Adrenal gland (tissue), 12 donors: ENCODE results near the gene FBN3. TPM values are rescaled to one million over a fixed set of nuclear protein-coding genes. Genes with fewer than 3 reads are reported as not detected.

ENCODE experiments used
- DNase-seq, 7 donors: peaks; one replicate each; pipeline ENCODE4 v3.0.0-alpha.2; 2019 to 2020
- H3K27ac ChIP-seq, 5 donors: fragments of 200-600 bp; sonication (generic) in 4 of 5; 1 replicate in 3 of 5; 2 replicates in 2 of 5; pipeline versions ENCODE4 v1.5.1 to v1.8.0; 2016 to 2020; ENCODE audit warnings: mild to moderate bottlenecking in 1 of 5
- H3K27me3 ChIP-seq: fragments of 200-600 bp; 2 replicates; pipeline ENCODE4 v1.8.0; 2021
- H3K36me3 ChIP-seq, 2 donors: fragments of 200-600 bp; replicated peaks in 1 of 2; 1 replicate in 1 of 2; 2 replicates in 1 of 2; pipeline versions ENCODE4 v1.5.1 to v1.8.0; 2018 to 2022
- H3K4me1 ChIP-seq, 2 donors: fragments of 200-600 bp; replicated peaks in 1 of 2; 1 replicate in 1 of 2; 2 replicates in 1 of 2; pipeline versions ENCODE4 v1.5.1 to v1.8.0; 2018 to 2021
- H3K4me3 ChIP-seq, 4 donors: fragments of 200-600 bp; sonication (generic) in 3 of 4; one replicate each; pipeline ENCODE4 v1.5.1; 2016 to 2018
- H3K9me3 ChIP-seq, 3 donors: fragments of 200-600 bp; sonication (generic) in 1 of 3; replicated peaks in 1 of 3; 1 replicate in 2 of 3; 2 replicates in 1 of 3; pipeline versions ENCODE4 v1.5.1 to v1.8.0; 2016 to 2021
- CTCF ChIP-seq, 6 experiments: fragments of 450-650 bp in 4 of 6; fragments of 200-600 bp in 2 of 6; sonication (generic) in 1 of 6; IDR thresholded peaks; 1 replicate in 5 of 6; 2 replicates in 1 of 6; pipeline versions ENCODE4 v1.5.1 to v1.8.0; 2016 to 2021; ENCODE audit warnings: antibody characterized with exemption in 6 of 6, mild to moderate bottlenecking in 2 of 6, moderate library complexity in 1 of 6
- POLR2A ChIP-seq, 2 donors: fragments of 450-650 bp; IDR thresholded peaks; one replicate each; pipeline ENCODE4 v1.6.1; 2017; ENCODE audit warnings: antibody characterized with exemption in 2 of 2, mild to moderate bottlenecking in 2 of 2, moderate library complexity in 1 of 2
- WGBS, 4 donors: extraction: QIAGEN DNeasy Blood & Tissue Kit in 2 of 4; methylation state at CpG; one replicate each; pipeline versions ENCODE4 v1.1.5 to v1.1.7; 2013 to 2017; 5-methylcytosine and 5-hydroxymethylcytosine counted together
- intact Hi-C, 2 donors: fragments of 100-400 bp; cut with DNase I; formaldehyde crosslinking; loops; one replicate each; pipeline versions ENCODE4 v1.14.1 to v1.15.0; 2022 to 2023
- polyA plus RNA-seq, 3 donors: library from polyadenylated mRNA; stranded (reverse); fragments of 200-250 nt in 2 of 3; fragments of 350-450 nt in 1 of 3; fragmentation: Illumina TruSeq in 1 of 3; extraction: RNeasy Lipid Tissue Mini Kit (QIAGEN cat#74804) in 1 of 3; gene quantifications; one replicate each; pipeline ENCODE4 v1.2.3, GENCODE V29; 2013 to 2014
- total RNA-seq, 9 donors: library from RNA; depleted of rRNA in 4 of 9; stranded (reverse); fragments of >200 nt in 4 of 9; fragments of 120-200 nt in 1 of 9; fragmentation: NEBNext Ultra II Directional in 1 of 9; extraction: Animal tissue kit (Norgen Biotek cat#: 25700) in 1 of 9; gene quantifications; one replicate each; pipeline versions ENCODE4 v1.1.0 to v1.2.4, GENCODE V29; 2013 to 2023
- donor health status: healthy with polysubstance abuse.
- donor health status: Bipolar disorder and iron deficiency.
- donor health status: DM: yes; HTN: yes; CAD: no.
- donor health status: DM: no; HTN: no; CAD: no.
- donor health status: DM: no; HTN: no; CAD: no.
- donor health status: DM: yes; HTN: yes; CAD: no.

FBN3 gene
- total and polyA plus RNA-seq, 12 donors, result 0.03 to 0.64 (median 0.16) TPM; not detected in 8

GRCh38 chr19:8096071-8096470, 53.3 kb downstream of the FBN3 start:
- TF ChIP-seq CTCF (IDR thresholded peaks at IDR 0.05) (no peak), POLR2A (IDR thresholded peaks at IDR 0.05) (no peak)
- no peaks in the 10 kb centered on the region for H3K4me1 ChIP-seq
- 95 to 98% (median 97%) methylated on average over 3 of the region's 3 CpGs for WGBS, 4 donors
- peaks cover 0 to 9% (median 0%) of the 10 kb centered on the region in 3 donors for H3K9me3 ChIP-seq
- no peak overlapping the region for H3K4me3 ChIP-seq
- no peak overlapping the region for H3K27ac ChIP-seq
- no peaks in the 10 kb centered on the region for H3K27me3 ChIP-seq
- no peak for DNase-seq
- intact Hi-C loops, result no loop called here
- H3K36me3 ChIP-seq, result no peaks in the 10 kb centered on the region

GRCh38 chr19:8095354-8095886, 54.0 kb downstream of the FBN3 start:
- Histone ChIP-seq H3K27ac (no peak overlapping the region), H3K4me3 (no peak overlapping the region), H3K9me3 (peaks cover 0 to 9% (median 0%) of the 10 kb centered on the region in 3 donors), H3K27me3 (no peaks in the 10 kb centered on the region), H3K4me1 (no peaks in the 10 kb centered on the region), H3K36me3 (no peaks in the 10 kb centered on the region)
- no peak for TF ChIP-seq POLR2A (IDR thresholded peaks at IDR 0.05)
- no peak for TF ChIP-seq CTCF (IDR thresholded peaks at IDR 0.05)
- intact Hi-C loops, result no loop called here
- DNase-seq, result no peak
- 43 to 70% (median 64%) methylated on average over 2 of the region's 2 CpGs for WGBS, 4 donors

GRCh38 chr19:8094336-8094735, 55.1 kb downstream of the FBN3 start:
- H3K4me1 ChIP-seq, result no peaks in the 10 kb centered on the region
- TF ChIP-seq CTCF (IDR thresholded peaks at IDR 0.05) (no peak), POLR2A (IDR thresholded peaks at IDR 0.05) (no peak)
- no peaks in the 10 kb centered on the region for H3K36me3 ChIP-seq
- intact Hi-C loops, result no loop called here
- DNase-seq, result no peak
- no peak overlapping the region for H3K4me3 ChIP-seq
- H3K9me3 ChIP-seq, result peaks cover 0 to 9% (median 0%) of the 10 kb centered on the region in 3 donors
- no peaks in the 10 kb centered on the region for H3K27me3 ChIP-seq
- WGBS, 4 donors, result 82 to 90% (median 86%) methylated on average over 3 to 6 of the region's 6 CpGs
- no peak overlapping the region for H3K27ac ChIP-seq

- intact Hi-C loops, result no loop called here
- DNase-seq, result no peak
- 83 to 95% (median 92%) methylated on average over 1 to 2 of the region's 2 CpGs for WGBS, 4 donors
- no peak for TF ChIP-seq CTCF (IDR thresholded peaks at IDR 0.05)
- TF ChIP-seq POLR2A (IDR thresholded peaks at IDR 0.05), result no peak
- H3K4me1 ChIP-seq, result no peaks in the 10 kb centered on the region
- H3K36me3 ChIP-seq, result no peaks in the 10 kb centered on the region
- H3K9me3 ChIP-seq, result peaks cover 0 to 9% (median 0%) of the 10 kb centered on the region in 3 donors
- no peaks in the 10 kb centered on the region for H3K27me3 ChIP-seq
- H3K4me3 ChIP-seq, result no peak overlapping the region
- no peak overlapping the region for H3K27ac ChIP-seq
Measured at GRCh38 chr19:8093740-8094139, 55.7 kb downstream of the FBN3 start.
